ENCODE measurements around the gene ACYP1. TPM values are rescaled to one million over a fixed set of nuclear protein-coding genes. Genes with fewer than 3 reads are reported as not detected.
"Not testable (repeated sequence)": the region's sequence is repeated elsewhere in the genome, so short reads cannot be mapped to it uniquely, and the experiment has no call there.

The ACYP1 gene
- total RNA-seq, 2 donors from 2014 or later: 8.3 to 9.9 TPM

DNA sequence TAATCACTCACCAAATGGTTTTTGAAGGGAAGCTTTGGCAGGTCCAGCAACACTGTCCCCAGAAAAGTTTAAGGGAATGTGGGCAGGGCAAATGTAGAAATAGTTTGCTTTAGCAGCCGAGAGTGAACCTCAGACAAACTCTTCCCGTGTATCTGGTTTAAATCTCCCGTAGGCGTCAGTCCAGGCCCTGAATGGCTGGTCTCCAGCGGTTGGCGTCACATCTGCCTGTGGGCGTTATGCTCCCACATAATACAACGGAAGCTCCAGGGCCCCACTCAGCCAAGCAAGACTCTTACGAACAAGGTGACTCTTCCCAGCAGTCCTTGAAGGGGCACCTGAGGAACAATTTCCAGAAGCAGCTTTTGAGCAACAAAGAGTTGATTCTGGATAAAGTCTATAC, 6.6 kb upstream of the ACYP1 start:
- peaks cover 50% of the 10 kb centered on the region for H3K4me1 ChIP-seq
- no peak overlapping the region for H3K4me3 ChIP-seq
- no peak for TF ChIP-seq POLR2A (IDR thresholded peaks at IDR 0.05)
- TF ChIP-seq, protein P1, sequence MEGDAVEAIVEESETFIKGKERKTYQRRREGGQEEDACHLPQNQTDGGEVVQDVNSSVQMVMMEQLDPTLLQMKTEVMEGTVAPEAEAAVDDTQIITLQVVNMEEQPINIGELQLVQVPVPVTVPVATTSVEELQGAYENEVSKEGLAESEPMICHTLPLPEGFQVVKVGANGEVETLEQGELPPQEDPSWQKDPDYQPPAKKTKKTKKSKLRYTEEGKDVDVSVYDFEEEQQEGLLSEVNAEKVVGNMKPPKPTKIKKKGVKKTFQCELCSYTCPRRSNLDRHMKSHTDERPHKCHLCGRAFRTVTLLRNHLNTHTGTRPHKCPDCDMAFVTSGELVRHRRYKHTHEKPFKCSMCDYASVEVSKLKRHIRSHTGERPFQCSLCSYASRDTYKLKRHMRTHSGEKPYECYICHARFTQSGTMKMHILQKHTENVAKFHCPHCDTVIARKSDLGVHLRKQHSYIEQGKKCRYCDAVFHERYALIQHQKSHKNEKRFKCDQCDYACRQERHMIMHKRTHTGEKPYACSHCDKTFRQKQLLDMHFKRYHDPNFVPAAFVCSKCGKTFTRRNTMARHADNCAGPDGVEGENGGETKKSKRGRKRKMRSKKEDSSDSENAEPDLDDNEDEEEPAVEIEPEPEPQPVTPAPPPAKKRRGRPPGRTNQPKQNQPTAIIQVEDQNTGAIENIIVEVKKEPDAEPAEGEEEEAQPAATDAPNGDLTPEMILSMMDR (IDR thresholded peaks at IDR 0.05): no peak
- ATAC-seq: peak; percentile 9
- H3K36me3 ChIP-seq (replicated peaks in 1 of 2; ENCODE audit: insufficient read depth in 1 of 2, low read depth in 2 of 2): no peaks in the 10 kb centered on the region
- H3K9me3 ChIP-seq: no peaks in the 10 kb centered on the region
- intact Hi-C loops (cut with DNase I): no loop called here
- DNase-seq: peak; percentile 66 to 68 (median 68)
- H3K27ac ChIP-seq: peak overlapping the region; percentile 89 to 94 (median 92)
- no peaks in the 10 kb centered on the region for H3K27me3 ChIP-seq
- 28 to 41% methylated on average over 9 of the region's 9 CpGs for WGBS, 2 donors

DNA sequence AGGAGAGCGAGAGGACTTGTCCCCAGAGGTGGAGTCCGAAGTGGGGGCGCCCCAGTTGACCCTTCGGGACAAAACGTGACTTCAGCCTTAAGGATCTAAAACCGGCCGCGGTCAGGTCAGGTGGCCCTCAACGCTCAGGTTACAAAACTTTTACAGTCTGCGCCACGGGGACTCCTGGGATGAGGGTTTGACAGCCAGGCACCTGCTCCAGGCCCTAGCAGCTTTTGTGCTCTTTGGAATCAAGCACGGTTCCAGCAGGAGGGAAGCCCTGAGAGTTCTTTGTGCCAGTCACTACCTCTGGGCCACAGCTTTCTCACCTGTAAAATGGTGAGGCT, 6.0 kb upstream of the ACYP1 start:
- TF ChIP-seq, protein P1 (IDR thresholded peaks at IDR 0.05): no peak
- TF ChIP-seq POLR2A (IDR thresholded peaks at IDR 0.05): no peak
- Histone ChIP-seq H3K4me3 (peak overlapping the region in 1 of 2 donors; percentile 29), H3K27ac (peak overlapping the region; percentile 89 to 94 (median 92)), H3K9me3 (no peaks in the 10 kb centered on the region), H3K36me3 (replicated peaks in 1 of 2; ENCODE audit: insufficient read depth in 1 of 2, low read depth in 2 of 2) (no peaks in the 10 kb centered on the region), H3K4me1 (peaks cover 50% of the 10 kb centered on the region), H3K27me3 (no peaks in the 10 kb centered on the region)
- intact Hi-C loops (cut with DNase I): no loop called here
- ATAC-seq: peak; percentile 39
- WGBS, 2 donors: 4% methylated on average over 8 to 12 of the region's 12 CpGs
- DNase-seq: no peak

DNA sequence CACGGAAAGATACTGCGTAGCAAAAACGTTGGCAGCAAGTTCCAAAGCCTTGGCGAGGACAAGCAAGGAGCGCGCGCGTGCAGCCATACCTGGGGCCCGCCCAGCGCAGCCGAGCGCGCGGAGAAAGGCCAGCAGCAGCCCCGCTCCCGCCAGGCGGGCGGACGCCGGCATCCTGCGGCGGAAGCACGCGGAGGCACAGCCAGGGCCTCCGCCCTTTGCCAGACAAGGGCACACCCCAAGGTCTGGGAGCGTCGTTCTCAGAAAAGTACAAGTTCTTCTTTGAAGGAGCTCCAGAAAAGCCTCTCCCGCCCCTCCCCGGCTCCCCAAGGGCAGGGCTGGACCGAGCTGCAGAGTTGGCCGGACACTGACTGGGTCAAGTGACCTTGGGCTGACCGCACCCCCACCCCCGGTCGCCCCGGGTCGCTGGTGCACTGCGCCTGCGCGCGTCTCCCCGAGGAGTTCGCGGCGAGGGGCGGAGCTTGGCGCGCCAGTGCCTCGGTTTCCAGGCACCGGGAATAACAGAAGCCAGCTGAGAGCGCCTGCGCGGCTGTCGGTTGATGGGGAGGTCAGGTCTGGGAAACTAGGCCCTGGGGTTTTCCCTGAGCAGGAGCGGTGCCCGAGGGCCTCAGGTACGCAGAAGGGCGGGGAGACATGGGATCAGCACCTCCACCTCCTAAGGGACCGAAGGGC, 5.4 kb upstream of the ACYP1 start, which contains the start of gene ZC2HC1C:
Gene ZC2HC1C (plus strand): TSS at position 521 of the 690 bp plus-strand sequence. CDS start 933 bp downstream, outside the sequence.
- no peaks in the 10 kb centered on the region for H3K9me3 ChIP-seq
- TF ChIP-seq POLR2A (IDR thresholded peaks at IDR 0.05): peak; percentile 38 to 79 (median 71)
- TF ChIP-seq, protein P1 (IDR thresholded peaks at IDR 0.05): peak in 2 of 7 experiments; percentile 5 to 21
- H3K27me3 ChIP-seq: no peaks in the 10 kb centered on the region
- peaks cover 52% of the 10 kb centered on the region for H3K4me1 ChIP-seq
- H3K27ac ChIP-seq: peak within 1 kb of the TSS; percentile 89 to 94 (median 92)
- intact Hi-C loops (cut with DNase I): no loop called here
- ATAC-seq (peak; percentile 93), DNase-seq (peak; percentile 98 to 99 (median 98))
- H3K36me3 ChIP-seq (replicated peaks in 1 of 2; ENCODE audit: insufficient read depth in 1 of 2, low read depth in 2 of 2): no peaks in the 10 kb centered on the region
- peak within 1 kb of the TSS; percentile 6 to 29 for H3K4me3 ChIP-seq
- 0 to 1% methylated on average over 5 to 58 of the region's 58 CpGs for WGBS, 2 donors

DNA sequence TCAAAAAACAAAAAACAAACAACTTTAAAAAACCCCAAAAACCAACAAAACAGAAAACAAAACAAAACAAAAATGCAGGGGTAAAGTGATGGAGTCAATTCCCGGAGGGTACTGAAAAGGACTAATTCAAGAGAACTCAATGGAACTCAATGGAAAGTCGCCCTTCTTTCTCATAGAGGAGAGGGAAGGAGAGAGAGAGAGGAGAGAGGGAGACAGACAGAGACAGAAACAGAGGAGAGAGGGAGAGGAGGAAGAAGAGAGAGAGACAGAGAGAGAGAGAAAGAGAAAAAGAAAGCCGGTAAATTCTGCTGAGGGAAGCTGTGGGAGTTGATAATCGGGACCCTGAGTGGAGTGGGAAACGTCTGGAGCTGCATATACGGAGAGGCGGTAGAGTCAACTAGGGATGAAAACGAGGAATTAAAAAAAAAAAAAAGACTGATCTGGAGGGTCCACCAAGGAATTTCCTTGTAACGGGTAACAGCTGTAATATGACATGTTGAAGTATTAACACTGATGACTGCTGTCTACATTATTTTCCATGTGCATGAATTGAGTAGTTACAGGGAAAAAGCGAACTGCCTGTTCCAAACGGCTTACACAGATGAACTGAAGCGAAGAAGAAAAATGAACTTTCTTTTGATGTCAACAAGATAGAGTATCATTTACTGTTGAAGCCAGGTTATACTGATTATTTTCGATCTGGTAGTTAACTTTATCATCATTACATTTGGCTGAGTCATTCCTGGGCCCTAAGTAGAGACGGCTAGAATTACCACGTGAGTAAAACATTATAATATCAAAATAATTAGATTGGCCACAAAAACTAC, 4.7 kb upstream of the ACYP1 start:
- ATAC-seq: peak; percentile 16
- H3K4me1 ChIP-seq: peaks cover 54% of the 10 kb centered on the region

DNA sequence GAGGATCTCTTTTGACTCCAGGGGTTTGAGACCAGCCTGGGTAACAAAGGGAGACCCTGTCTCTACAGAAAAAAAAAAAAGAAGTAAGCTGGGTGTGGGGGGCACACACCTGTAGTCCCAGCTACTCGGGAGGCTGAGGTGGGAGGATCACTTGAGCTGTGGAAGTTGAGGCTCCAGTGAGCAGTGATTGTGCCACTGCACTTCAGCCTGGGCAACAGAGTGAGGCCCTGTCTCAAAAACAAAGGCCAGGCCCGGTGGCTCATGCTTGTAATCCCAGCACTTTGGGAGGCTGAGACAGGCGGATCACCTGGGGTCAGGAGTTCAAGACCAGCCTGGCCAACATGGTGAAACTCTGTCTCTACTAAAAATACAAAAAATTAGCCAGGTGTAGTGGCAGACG, 3.9 kb upstream of the ACYP1 start:
- H3K9me3 ChIP-seq; ATAC-seq; DNase-seq; H3K4me3 ChIP-seq; H3K36me3 ChIP-seq (replicated peaks in 1 of 2; ENCODE audit: insufficient read depth in 1 of 2, low read depth in 2 of 2); intact Hi-C loops (cut with DNase I); H3K27me3 ChIP-seq: not testable (repeated sequence)
- peaks cover 54% of the 10 kb centered on the region for H3K4me1 ChIP-seq
- WGBS, 2 donors: 73 to 86% methylated on average over 4 of the region's 4 CpGs
- peak overlapping the region in 3 of 4 donors; percentile 89 to 94 (median 94) for H3K27ac ChIP-seq

More for the DNA sequence above, 4.7 kb upstream of the ACYP1 start:
- Histone ChIP-seq H3K4me3 (peak overlapping the region; percentile 6 to 29), H3K36me3 (replicated peaks in 1 of 2; ENCODE audit: insufficient read depth in 1 of 2, low read depth in 2 of 2) (no peaks in the 10 kb centered on the region), H3K27ac (peak overlapping the region; percentile 89 to 94 (median 92)), H3K9me3 (no peaks in the 10 kb centered on the region), H3K27me3 (no peaks in the 10 kb centered on the region)
- no peak for DNase-seq
- intact Hi-C loops (cut with DNase I): no loop called here
- TF ChIP-seq, protein P1 (IDR thresholded peaks at IDR 0.05): no peak
- TF ChIP-seq POLR2A (IDR thresholded peaks at IDR 0.05): no peak
- WGBS, 2 donors: 7 to 17% methylated on average over 15 of the region's 15 CpGs

Data from body of pancreas (tissue), 4 donors.